IPS-18c (cell line): ENCODE data around the gene CDC42EP5.
A peak's percentile ranks its signal among the peaks of the same experiment; 100 is the strongest.
"Not testable (repeated sequence)": the region's sequence is repeated elsewhere in the genome, so short reads cannot be mapped to it uniquely, and the experiment has no call there.

Source experiments
- H3K4me3 ChIP-seq: 2 replicates; pipeline ENCODE4 v1.7.0; 2013; ENCODE audit warnings: low read depth, mild to moderate bottlenecking, low read length, moderate library complexity; ENCODE audit not compliant: insufficient read depth
- H3K9me3 ChIP-seq: one replicate; pipeline ENCODE4 v1.6.1; 2013; ENCODE audit warnings: mild to moderate bottlenecking, low read length, moderate library complexity; ENCODE audit not compliant: control insufficient read depth, insufficient read depth

CDC42EP5 gene

DNA sequence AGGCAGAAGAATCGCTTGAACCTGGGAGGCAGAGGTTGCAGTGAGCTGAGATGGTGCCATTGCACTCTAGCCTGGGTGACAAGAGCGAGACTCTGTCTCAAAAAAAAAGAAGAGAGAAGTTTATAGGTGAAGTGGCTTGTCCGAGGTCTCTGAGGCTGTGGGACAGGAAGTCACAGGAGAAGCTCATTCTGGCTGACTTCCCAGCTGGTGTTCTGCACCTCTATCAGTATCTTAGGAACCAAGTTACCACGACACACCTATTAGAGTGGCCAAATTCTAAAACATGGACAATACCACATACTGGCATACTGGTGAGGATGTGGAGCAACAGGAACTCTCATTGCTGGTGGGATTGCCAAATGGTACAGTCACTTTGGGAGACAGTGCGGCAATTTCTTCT lies 22.2 kb upstream of the CDC42EP5 start:
- H3K4me3 ChIP-seq, H3K9me3 ChIP-seq: not testable (repeated sequence)

DNA sequence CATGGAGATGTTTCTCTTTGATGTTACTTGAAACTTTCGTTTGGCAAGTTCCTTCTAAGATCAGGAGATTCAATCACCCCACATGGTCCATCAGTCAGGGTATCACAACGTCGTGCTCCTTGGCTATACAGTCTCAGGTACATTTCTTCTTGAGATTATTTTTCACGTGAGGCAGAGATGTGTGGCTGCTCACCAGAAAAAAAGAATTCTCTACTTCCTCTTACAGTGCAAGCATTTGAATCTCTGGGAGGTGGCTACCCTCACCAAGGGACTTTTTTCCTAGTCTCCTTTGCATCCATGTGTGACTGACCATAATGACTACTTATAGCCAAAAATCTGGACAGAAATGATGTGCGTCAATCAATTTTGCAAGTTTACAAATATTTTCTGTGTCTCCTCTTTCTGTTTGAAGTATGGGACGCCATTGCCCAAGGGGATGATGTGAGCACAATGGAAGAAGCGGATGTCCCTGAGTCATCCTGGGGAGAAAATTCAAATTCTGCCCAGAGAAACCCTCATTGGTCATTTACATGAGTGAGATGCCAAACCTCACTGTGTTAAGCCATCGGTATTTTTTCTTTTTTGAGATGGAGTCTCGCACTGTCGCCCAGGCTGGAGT lies 21.0 kb upstream of the CDC42EP5 start:
- no peak overlapping the region for H3K4me3 ChIP-seq
- H3K9me3 ChIP-seq, result no peaks in the 10 kb centered on the region

DNA sequence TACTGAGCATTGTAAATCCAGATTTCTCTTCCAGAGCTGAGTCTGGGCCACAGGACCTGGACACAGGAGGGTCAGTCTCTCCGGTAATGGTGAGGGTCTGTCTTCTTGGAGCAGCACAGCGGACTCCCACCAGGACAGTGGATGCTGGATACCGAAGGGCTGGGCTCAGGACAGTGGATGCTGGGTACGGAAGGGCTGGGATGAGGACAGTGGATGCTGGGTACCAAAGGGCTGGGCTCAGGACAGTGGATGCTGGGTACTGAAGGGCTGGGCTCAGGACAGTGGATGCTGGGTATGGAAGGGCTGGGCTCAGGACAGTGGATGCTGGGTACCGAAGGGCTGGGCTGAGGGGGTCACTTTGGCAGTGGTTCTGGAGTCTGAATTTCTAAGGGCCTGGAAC lies 20.0 kb upstream of the CDC42EP5 start:
- H3K4me3 ChIP-seq, H3K9me3 ChIP-seq: not testable (repeated sequence)

DNA sequence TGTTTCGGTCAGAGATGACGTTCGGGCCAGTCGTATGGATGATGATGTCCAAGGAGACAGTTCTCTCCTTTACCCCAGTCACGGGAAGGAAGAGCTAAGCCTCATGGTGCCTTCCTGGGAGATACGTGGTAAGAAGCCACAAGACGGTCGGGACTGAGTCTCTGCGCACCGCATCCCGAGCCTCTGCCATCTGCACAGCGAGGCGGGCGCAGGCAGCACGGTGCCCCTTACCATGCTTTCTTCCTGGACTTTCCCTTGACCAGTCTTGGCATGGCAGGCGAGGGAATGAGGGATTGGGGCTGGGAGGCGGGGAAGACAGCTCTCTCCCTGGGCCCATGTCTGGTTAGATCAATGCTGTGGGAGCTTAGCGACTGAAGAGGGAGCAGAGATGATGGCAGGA lies 19.5 kb upstream of the CDC42EP5 start:
- H3K9me3 ChIP-seq, result no peaks in the 10 kb centered on the region
- H3K4me3 ChIP-seq, result no peak overlapping the region

DNA sequence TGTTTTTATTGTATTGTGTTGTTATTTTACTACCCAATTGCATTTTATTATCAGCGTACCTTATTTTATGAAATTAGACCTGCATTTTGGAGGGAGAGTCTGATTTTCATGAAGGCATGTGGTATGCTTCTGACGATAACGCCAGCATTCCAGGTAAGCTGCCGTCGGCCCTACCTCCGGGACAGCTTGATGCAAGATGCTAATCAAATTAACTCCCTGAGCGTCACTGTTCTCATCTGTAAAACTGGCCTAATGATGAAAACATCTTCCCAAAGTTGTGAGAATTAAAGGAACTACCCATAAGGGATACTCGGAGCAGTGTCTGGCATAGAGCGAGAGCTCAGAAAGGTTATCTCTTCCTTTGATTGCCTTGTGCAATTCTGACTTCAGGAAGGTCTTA lies 16.7 kb upstream of the CDC42EP5 start:
- no peaks in the 10 kb centered on the region for H3K9me3 ChIP-seq

DNA sequence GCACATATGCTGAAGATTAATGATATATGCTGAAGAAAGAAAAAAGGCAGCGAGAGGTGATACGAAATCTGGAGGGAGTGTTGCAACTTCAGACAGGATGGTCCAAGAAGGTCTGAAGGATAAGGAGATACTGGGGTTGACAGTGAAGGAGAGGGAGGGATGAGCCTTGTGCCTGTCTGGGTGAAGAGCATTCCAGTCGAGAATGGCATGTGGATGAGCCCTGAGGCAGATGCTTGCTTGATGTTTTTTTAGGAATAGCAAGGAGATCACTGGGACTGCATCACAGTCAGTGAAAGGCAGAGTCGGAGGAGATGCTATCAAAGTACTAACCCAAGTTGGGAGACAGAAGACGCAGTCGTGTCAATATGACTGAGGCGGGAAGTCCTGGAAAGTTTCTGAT lies 16.2 kb upstream of the CDC42EP5 start:
- Histone ChIP-seq H3K9me3 (no peaks in the 10 kb centered on the region), H3K4me3 (no peak overlapping the region)

More for the DNA sequence above, 16.7 kb upstream of the CDC42EP5 start:
- H3K4me3 ChIP-seq, result no peak overlapping the region

DNA sequence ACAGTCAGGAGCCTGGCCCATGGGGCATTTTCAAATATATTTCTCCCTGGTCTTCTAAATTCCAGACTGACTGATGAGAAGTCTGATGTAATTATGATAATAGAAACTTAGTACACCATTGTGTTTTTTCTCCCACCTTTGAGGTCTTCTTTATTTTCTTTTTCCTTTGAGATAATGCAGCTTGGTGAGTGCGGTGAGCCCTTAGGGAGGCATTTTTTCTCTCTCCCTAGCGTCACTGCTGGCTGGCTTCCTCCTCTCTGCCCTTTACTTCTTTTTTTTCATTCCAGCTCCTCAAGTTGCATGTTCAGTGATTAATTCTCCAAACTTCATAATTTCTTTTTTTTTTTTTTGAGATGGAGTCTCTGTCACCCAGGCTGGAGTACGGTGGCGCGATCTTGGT lies 12.8 kb upstream of the CDC42EP5 start:
- Histone ChIP-seq H3K4me3 (no peak overlapping the region), H3K9me3 (no peaks in the 10 kb centered on the region)

DNA sequence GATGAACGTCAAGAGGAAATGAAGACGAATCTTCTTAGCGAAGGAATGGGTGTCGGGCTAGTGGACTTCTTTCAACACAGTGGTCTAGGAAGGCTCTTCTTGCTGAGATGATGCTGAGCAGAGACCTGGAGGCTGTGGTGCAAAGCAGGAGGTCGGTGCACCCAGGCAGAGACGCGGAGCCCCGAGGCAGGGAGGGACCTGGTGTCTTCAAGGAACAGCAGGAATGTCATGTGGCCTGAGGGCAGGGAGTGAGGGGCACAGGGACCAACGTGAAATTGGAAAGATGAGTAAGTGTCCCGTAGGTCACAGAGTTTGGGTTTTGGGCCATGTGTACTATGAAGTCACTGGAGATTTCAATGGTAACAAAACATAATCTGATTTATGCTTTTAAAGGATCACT lies 11.4 kb upstream of the CDC42EP5 start:
- Histone ChIP-seq H3K4me3 (no peak overlapping the region), H3K9me3 (no peaks in the 10 kb centered on the region)

DNA sequence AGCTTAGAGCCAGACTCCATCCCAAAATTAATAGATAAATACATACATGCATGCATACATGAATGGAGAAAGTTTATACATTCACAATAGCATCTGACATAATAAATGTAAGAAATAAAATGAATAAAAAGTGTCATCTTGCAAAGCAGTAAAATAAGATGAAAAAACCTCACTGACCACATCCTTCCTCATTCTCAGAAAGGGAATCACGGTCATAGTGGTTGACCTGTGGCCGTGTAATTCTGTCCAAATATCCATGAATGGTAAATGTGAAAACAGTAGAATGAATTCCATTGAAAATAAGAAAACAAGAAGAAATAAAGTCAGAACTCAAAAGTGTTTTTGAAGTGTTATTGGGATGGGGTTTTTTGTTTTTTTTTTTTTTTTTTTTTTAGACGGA lies 9.8 kb upstream of the CDC42EP5 start:
- Histone ChIP-seq H3K4me3 (no peak overlapping the region), H3K9me3 (no peaks in the 10 kb centered on the region)

DNA sequence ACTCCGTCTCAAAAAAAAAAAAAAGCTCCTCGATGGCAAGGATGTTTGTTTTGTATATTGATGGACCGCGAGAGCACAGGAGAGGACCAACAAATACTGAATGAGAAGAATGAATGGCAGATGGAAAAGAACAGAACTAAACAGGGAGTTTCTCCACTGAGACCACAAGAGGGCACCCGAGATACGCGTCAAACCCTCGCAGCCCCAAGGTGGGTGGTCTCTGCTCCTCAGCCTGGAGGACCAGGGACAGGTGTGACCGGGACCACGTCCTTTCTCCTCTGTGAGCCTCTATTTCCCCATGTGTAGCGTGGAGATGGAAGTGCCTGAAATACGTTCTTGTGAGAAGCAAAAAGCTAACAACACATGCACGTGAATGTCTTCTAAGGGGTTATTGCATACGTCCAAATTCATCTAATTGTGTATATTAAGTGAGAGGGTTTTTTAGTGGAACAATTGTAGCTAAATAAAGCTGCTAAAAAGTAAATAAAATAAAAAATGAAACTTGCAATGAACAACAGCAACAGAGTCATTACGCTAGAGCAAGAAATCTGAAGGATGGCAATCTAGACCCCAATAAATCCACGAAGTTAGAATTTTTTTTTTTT lies 8.3 kb upstream of the CDC42EP5 start:
- H3K9me3 ChIP-seq, result no peaks in the 10 kb centered on the region
- no peak overlapping the region for H3K4me3 ChIP-seq

DNA sequence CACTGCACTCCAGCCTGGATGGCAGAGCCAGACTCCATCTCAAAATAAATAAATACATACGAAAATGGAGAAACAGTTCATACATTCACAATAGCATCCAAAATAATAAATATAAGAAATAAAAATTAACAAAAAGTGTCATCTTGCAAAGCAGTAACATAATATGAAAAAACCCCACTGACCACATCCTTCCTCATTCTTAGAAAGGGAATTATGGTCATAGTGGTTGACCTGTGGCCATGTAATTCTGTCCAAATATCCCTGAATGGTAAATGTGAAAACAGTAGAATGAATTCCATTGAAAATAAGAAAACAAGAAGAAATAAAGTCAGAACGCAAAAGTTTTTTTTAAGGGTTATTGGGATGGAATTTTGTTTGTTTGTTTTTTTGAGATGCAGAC lies 7.0 kb upstream of the CDC42EP5 start:
- Histone ChIP-seq H3K9me3 (no peaks in the 10 kb centered on the region), H3K4me3 (no peak overlapping the region)

DNA sequence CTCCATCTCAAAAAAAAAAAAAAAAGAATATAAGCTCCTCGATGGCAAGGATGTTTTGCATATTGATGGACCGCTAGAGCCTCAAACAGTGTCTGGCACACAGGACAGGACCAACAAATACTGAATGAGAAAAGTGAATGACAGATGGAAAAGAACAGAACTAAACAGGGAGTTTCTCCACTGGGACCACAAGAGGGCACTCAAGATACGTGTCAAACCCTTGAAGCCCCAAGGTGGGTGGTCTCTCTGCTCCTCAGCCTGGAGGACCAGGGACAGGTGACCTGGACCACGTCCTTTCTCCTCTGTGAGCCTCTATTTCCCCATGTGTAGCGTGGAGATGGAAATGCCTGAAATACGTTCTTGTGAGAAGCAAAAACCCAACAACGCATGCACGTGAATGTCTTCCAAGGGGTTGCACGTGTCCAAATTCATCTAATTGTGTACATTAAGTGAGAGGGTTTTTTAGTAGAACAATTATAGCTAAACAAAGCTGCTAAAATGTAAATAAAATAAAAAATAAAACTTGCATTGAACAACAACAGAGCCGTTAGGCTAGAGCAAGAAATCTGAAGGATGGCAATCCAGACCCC lies 5.7 kb upstream of the CDC42EP5 start:
- Histone ChIP-seq H3K9me3 (no peaks in the 10 kb centered on the region), H3K4me3 (no peak overlapping the region)

DNA sequence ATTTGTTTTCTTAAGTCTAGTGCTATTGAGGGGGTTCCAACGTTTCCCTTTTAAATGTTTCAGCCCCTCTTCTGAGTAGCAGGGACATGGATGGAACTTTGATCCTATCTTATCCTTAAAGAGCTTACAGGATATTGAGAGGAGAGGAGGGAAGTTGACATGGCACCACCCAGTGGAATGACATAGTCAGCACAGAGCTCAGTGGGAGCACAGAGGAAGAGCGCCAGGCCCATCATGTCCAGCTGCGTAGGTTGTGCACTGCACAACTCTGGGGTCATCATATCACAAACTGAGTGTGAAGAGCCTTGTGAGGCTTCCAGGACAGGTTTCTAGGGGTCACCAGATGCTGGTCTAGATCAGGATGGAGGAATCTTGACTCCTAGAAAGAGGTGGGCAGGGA lies 4.6 kb upstream of the CDC42EP5 start:
- H3K4me3 ChIP-seq, result no peak overlapping the region
- no peaks in the 10 kb centered on the region for H3K9me3 ChIP-seq

DNA sequence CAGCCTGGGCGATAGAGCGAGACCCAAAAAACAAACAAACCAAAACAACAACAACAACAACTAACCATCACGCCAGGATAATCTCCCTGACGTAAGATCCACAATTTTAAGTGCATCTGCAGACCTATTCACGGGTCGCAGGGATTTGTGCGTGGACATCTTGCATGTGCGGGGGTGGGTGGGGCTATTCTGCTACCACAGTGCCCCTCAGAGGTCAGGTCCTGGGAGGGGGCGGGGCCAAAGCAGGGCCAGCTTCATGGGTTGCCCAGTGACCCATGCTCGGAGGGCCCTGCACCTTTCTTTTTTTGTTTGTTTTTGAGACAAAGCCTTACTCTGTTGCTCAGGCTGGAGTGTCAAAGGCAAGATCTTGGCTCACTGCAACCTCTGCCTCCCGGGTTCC lies 2.6 kb upstream of the CDC42EP5 start:
- Histone ChIP-seq H3K9me3 (no peaks in the 10 kb centered on the region), H3K4me3 (no peak overlapping the region)

DNA sequence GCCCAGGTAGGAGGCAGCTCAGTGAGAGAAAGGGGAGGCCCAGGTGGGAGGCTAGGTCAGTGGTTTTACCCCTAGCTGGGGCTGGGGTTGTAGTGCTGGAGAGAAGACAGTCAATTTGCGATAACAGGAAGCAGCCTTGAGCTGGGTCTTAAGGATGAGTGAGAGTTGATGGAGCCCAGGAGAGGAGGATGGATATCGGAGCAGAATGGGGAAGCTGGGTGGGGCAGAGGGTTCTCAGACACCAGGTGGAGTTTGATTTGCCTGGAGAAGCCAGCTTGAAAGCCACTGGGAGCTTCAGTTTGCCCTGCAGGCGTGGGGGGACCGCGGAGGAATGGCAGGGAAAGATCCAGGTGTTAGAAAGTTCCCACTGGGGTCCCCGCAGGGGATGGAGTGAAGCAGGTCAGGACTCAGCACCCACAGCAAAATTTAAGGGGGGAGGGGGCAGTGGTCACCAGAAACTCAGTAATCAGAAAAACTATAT lies 836 bp upstream of the CDC42EP5 start:
- H3K4me3 ChIP-seq, result no peak overlapping the region

DNA sequence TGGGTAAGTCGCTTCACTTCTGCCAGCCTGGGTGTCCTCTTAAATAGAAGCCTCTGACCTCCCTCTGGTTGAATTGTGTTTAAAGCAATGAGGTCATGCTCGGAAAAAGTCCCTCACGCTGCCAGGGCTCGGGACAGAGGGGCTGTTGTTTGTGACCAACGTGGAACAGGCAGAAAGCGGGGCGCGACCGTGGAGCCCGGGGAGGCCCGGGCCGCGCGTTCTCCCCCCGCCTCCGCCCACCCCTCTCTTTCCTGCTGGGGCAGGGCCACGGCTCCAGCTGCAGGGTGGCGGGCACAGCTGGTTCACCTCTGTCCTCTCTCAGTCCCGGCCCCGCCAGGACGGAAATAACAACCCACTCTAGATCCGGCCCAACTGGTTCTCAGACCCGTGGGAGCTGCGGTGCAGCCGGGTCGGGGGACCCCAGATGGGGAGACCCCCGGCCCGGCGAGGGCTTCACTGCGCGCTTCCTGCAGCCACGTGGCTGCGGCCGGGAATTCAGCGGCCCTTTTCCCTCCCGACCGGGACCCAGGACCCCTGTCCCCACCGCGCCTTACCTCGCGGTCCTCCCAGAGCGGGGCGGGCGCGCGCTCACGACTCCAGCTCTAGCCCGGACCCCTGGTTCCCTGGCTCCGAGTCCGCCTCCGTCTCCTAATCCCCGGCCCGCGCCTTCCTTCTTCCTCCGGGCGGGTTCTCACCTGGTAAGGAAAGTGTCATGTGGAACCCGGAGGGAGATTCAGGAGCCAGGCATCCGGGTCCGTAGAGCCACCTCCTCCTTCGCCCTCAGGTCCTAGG lies 1.9 kb downstream of the CDC42EP5 start:
- peak overlapping the region; percentile 46 for H3K4me3 ChIP-seq
- H3K9me3 ChIP-seq, result no peaks in the 10 kb centered on the region

More for the DNA sequence above, 836 bp upstream of the CDC42EP5 start:
- no peaks in the 10 kb centered on the region for H3K9me3 ChIP-seq

DNA sequence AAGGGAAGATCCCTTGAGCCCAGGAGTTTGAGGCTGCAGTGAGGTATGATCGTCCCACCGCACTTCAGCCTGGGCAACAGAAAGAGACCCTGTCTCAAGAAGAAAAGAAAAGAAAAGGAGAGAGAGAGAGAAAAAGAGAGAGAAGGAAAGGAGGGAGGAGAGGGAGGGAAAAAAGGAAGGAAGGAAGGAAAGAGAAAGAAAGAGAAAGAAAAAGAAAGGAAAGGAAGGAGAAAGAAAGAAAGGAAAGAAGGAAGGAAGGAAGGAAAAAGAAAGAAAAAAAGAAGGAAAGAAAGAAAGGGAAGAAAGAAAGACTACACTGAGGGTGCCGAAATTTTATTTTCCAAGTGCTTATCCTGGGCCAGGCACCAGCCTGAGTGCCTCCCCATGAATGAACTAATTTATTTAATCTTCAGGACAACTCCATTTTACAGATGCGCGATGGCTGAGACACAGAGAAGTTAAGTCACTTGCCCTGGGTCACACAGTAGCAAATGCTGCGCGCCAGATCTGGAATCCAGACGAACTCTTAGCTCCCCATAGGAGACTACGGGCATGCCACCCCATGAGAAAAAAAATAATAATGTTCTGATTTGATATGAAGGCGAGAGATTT lies 2.7 kb downstream of the CDC42EP5 start:
- Histone ChIP-seq H3K4me3 (no peak overlapping the region), H3K9me3 (no peaks in the 10 kb centered on the region)
